ENCODE measurements around the gene PRR9. TPM values are rescaled to one million over a fixed set of nuclear protein-coding genes. Genes with fewer than 3 reads are reported as not detected.

Gene PRR9
- total and polyA plus RNA-seq, 2 of the 8 experiments (the other 6 are each of a cell fraction or from before 2014, with no cell fraction given): not detected

- Histone ChIP-seq H3K4me1 (replicated peaks in 1 of 4; ENCODE audit: control insufficient read depth in 3 of 4, insufficient read depth in 4 of 4, low read length in 3 of 4) (no peaks in the 10 kb centered on the region), H3K4me3 (ENCODE audit: extremely low read depth in 1 of 4, insufficient read depth in 2 of 4, low read depth in 3 of 4, low read length in 4 of 4) (no peak overlapping the region), H3K23me2 (ENCODE audit: low read depth, low read length) (no peaks in the 10 kb centered on the region), H2AFZ (ENCODE audit: low read length) (no peak overlapping the region), H4K20me1 (replicated peaks in 1 of 2; ENCODE audit: control insufficient read depth in 1 of 2, insufficient read depth in 2 of 2, low read length in 2 of 2) (no peaks in the 10 kb centered on the region), H2BK120ac (replicated peaks; ENCODE audit: low read depth, low read length) (no peak overlapping the region), H3K36me3 (ENCODE audit: control insufficient read depth in 2 of 4, insufficient read depth in 4 of 4, low read length in 3 of 4) (no peaks in the 10 kb centered on the region), H3K79me2 (ENCODE audit: control insufficient read depth in 1 of 2, insufficient read depth in 2 of 2, low read length in 2 of 2) (no peaks in the 10 kb centered on the region), H2AK5ac (ENCODE audit: low read depth, low read length) (no peak overlapping the region), H3K9me3 (ENCODE audit: insufficient read depth in 2 of 2, low read depth in 1 of 2, low read length in 1 of 2) (0 out of 4 replicates have a peak, but pooled peaks cover 0 to 3% of the 10 kb centered on the region in 2 experiments), H3K18ac (ENCODE audit: extremely low read depth, low read length) (no peak overlapping the region), H2BK15ac (ENCODE audit: low read length) (no peak overlapping the region), H2BK20ac (ENCODE audit: low read length) (no peak overlapping the region), H3K14ac (ENCODE audit: insufficient read length) (no peak overlapping the region), H2BK12ac (ENCODE audit: low read depth, low read length) (no peak overlapping the region), H3K9ac (replicated peaks in 1 of 4; ENCODE audit: extremely low read depth in 1 of 4, low read depth in 3 of 4, low read length in 3 of 4) (no peak overlapping the region), H4K91ac (replicated peaks; ENCODE audit: insufficient read length, low read length) (no peak overlapping the region), H3K4ac (replicated peaks; ENCODE audit: insufficient read length, low read depth, low read length) (no peak overlapping the region), H2BK5ac (ENCODE audit: low read depth, low read length) (no peak overlapping the region), H3K23ac (ENCODE audit: insufficient read length) (no peak overlapping the region), H3K27me3 (replicated peaks in 1 of 4; ENCODE audit: control insufficient read depth in 3 of 4, extremely low read depth in 1 of 4, insufficient read depth in 3 of 4, low read length in 3 of 4) (no peaks in the 10 kb centered on the region), H4K5ac (ENCODE audit: insufficient read length, low read depth, low read length) (no peak overlapping the region), H4K8ac (ENCODE audit: extremely low read depth, insufficient read depth, low read length) (no peak overlapping the region), H3K79me1 (ENCODE audit: low read depth, low read length) (no peaks in the 10 kb centered on the region), H3K4me2 (ENCODE audit: insufficient read depth in 1 of 2, low read depth in 2 of 2, low read length in 2 of 2) (no peak overlapping the region), H3K56ac (replicated peaks; ENCODE audit: insufficient read length, low read depth, low read length) (no peak overlapping the region), H3K27ac (ENCODE audit: low read depth, low read length) (no peak overlapping the region)
- ChIA-PET POLR2A (ENCODE audit: partially characterized antibody) (no interaction called here), CTCF (ENCODE audit: partially characterized antibody) (interaction anchor here (1.6 to 2.8 kb wide), 3 partner anchors 10 to 56 kb away, joined by 6 to 16 read pairs (median 6); no protein-coding TSS in a partner anchor)
- FAIRE-seq (no peak), DNase-seq (ENCODE audit: low read depth in 1 of 2, low spot score in 2 of 2) (no peak)
- 0 out of 2 replicates have a peak, but pooled peaks have one; percentile 14 for TF ChIP-seq BACH1 (IDR thresholded peaks at IDR 0.05; ENCODE audit: low read length)
- no peak for TF ChIP-seq SP1 (IDR thresholded peaks at IDR 0.05; ENCODE audit: low read depth, low read length)
- no peak for TF ChIP-seq SP2 (IDR thresholded peaks at IDR 0.05; ENCODE audit: low read length)
- TF ChIP-seq, protein P1, sequence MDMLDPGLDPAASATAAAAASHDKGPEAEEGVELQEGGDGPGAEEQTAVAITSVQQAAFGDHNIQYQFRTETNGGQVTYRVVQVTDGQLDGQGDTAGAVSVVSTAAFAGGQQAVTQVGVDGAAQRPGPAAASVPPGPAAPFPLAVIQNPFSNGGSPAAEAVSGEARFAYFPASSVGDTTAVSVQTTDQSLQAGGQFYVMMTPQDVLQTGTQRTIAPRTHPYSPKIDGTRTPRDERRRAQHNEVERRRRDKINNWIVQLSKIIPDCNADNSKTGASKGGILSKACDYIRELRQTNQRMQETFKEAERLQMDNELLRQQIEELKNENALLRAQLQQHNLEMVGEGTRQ (IDR thresholded peaks at IDR 0.05; ENCODE audit: low read length): no peak
- WGBS, 2 experiments (ENCODE audit: extremely low coverage in 1 of 2, insufficient coverage in 1 of 2, insufficient read length in 1 of 2, insufficient replicate concordance in 2 of 2, low coverage in 1 of 2, low lambda C conversion rate in 2 of 2, missing lambda C conversion rate in 1 of 2): 78% methylated on average over 3 of the region's 3 CpGs; no CpG with 5 or more reads in 1 of the 2 experiments
Measured at GRCh38 chr1:153232553-153232952, 15.2 kb downstream of the PRR9 start.

Data from H1 (cell line).